Left renal pelvis (tissue), 4 donors: ENCODE measurements around the gene LRMDA. TPM values are rescaled to one million over a fixed set of nuclear protein-coding genes. Genes with fewer than 3 reads are reported as not detected.

ENCODE experiments used
- DNase-seq, 4 donors: peaks; one replicate each; pipeline ENCODE4 v3.0.0-alpha.2; 2013; ENCODE audit warnings: low read depth in 4 of 4, low spot score in 3 of 4
- polyA plus RNA-seq, 4 donors: library from polyadenylated mRNA; unstranded; fragments of 120-200 nt; gene quantifications; one replicate each; pipeline ENCODE4 v1.2.1, GENCODE V29; 2013; ENCODE audit not compliant: insufficient read length in 4 of 4

LRMDA gene
- polyA plus RNA-seq, 4 donors, result 7.8 to 23.9 (median 16.5) TPM

GRCh38 chr10:76296957-76297356 is 865.5 kb downstream of the LRMDA start:
- DNase-seq, result no peak

GRCh38 chr10:76297358-76297757 is 865.9 kb downstream of the LRMDA start:
- DNase-seq, result no peak

GRCh38 chr10:76297780-76298281 is 866.4 kb downstream of the LRMDA start:
- peak in 1 of 4 donors; percentile 69 for DNase-seq

- DNase-seq, result no peak
These were observed 866.9 kb downstream of the LRMDA start for GRCh38 chr10:76298329-76298728.

GRCh38 chr10:76299501-76299900 is 868.1 kb downstream of the LRMDA start:
- DNase-seq, result no peak

- DNase-seq, result no peak
These were observed 869.8 kb downstream of the LRMDA start for GRCh38 chr10:76301211-76301610.

GRCh38 chr10:76301950-76302349 is 870.5 kb downstream of the LRMDA start:
- DNase-seq, result no peak

GRCh38 chr10:76302481-76302880 is 871.1 kb downstream of the LRMDA start:
- no peak for DNase-seq

GRCh38 chr10:76302961-76303630 is 871.7 kb downstream of the LRMDA start:
- DNase-seq, result peak in 1 of 4 donors; percentile 75

DNA sequence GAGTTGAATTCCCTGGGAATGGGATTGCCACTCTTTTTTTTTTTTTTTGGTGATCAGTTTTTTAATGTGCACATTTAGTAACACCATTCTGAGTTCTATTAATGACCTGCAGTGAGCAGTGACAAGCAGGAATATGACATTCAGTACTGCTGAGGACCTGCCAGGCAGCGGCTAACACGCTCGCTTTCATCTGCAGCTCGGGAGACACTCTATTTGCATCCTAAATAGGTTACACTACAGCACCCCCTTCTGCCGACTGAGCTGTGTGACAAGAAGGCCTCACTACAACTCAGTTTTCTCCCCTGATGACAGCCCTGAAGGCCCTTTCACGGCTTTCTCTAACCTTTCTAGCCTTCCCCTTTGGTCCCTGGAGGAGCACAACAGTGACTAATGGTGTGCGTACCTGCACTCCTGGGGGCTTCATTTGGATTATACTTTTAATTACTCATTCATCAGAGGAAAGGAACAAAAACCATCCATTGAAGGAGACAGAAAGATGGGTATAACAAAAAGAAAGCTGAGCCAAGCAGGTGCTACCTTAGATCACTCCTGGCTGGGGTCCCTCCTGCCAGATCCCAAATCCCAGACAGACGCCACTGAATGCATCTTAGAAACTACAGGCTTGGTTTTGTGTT is 872.4 kb downstream of the LRMDA start:
- peak in 1 of 4 donors; percentile 72 for DNase-seq

- DNase-seq, result no peak
These were observed 874.6 kb downstream of the LRMDA start for GRCh38 chr10:76305930-76306615.

DNA sequence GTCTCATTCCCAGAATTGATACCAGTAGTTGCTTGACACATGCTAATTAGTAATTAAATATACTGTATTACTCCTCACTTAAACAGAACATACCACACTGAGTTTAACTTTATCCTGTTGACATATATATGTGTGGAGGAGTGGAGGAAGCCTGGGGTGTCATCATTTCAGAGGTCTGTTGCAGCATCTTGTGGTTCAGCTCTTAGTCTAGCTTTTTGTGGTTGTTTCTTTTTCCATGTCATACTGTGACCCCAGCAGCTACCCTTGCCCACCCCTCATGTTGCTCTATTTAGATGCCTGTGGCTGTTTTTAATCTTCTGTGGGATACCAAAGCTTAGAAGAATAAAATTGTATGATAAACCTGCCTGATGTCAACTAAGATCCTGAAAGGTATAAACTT is 875.4 kb downstream of the LRMDA start:
- no peak for DNase-seq

DNA sequence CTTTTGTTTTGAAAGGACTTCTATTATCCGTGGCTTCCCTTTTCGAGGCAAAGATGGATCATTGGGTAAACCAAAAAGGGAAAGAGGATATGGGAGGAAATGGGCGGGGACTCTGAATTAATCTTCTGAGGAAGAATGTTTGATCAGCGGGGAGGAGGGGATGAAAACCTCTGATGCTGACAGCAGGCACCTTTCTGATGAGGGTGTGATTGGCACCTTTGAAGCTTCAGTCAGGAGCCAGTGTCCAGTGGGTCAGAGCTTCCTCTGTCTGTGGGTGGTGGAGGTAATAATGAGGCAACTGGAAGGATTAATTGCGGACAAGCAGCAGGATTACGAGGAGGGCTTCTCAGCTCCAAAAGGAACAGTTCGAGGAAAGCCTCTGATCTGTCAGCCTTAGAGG is 877.6 kb downstream of the LRMDA start:
- DNase-seq, result peak in 1 of 4 donors; percentile 49

- DNase-seq, result no peak
These were observed 878.5 kb downstream of the LRMDA start for GRCh38 chr10:76309741-76310587.

- no peak for DNase-seq
These were observed 879.2 kb downstream of the LRMDA start for GRCh38 chr10:76310588-76311080.

DNA sequence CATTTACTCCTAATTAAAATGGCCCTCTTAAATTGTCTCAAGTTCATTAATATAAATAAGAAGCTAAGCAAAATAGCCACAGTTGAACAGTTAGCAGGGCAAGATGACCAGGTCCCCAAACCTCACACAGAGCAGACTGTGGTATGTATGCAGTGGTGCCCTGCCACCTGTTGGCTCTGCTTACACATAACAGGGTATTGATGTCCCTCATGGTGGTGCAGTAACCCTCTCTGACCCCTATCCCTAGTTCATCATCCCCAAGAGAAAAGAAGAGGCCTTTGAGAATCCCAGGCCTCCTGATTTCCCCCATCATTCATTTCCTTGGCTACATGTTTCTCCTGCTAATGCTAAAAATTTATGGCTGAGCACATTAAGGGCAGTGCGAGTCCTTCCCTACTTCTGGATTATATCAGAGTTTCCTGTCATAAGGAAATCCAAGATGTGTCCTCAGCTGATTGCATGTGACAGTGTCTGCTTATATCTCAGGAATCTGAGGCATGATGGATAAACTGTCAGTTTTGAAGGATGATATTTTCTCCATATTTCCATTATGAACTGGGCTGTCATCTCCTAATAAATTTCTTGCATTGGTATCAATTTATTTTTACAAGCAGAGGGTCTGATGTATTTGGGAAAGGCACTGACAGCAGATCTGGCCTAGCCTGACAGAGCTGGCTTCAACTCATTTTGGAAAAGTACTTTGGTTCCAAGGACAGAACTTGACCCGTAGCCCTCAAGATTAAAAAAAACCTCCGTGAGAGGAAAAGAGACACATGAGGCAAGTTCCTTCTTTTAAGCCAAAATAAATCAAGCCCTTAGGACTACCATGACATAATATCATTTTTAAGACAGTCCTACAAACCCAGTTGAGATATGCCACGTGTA is 880.6 kb downstream of the LRMDA start:
- DNase-seq, result no peak

- no peak for DNase-seq
These were observed 883.8 kb downstream of the LRMDA start for GRCh38 chr10:76315240-76315639.

DNA sequence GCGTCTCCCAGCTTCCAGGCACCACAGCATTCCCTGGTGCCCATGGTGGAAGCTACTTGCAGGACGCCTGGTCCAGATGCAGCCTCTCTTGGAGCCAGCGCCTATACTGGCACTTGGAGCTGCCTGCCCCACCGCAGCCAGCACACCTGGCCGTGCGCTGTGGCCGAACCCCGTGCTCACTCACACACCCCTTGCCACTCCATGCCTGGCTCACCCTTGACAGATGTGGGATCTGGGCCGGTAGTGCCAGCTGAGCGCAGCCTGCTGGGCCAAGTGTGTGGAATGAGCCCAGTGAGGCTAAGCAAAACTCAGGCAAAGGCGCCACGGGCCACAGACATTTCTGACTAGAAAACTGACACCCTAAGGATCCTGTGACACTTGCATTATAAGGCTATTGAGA is 884.8 kb downstream of the LRMDA start:
- DNase-seq, result no peak

- no peak for DNase-seq
These were observed 885.7 kb downstream of the LRMDA start for GRCh38 chr10:76317078-76317477.

GRCh38 chr10:76318211-76318610 is 886.8 kb downstream of the LRMDA start:
- no peak for DNase-seq
